Osteocyte (in vitro differentiated cells): ENCODE results near the gene SACM1L. TPM values are rescaled to one million over a fixed set of nuclear protein-coding genes. Genes with fewer than 3 reads are reported as not detected.
A peak's percentile ranks its signal among the peaks of the same experiment; 100 is the strongest.
"Not testable (repeated sequence)": the region's sequence is repeated elsewhere in the genome, so short reads cannot be mapped to it uniquely, and the experiment has no call there.

Experiments used
- DNase-seq: peaks from one replicate; pipeline ENCODE4 v3.0.0; 2021; ENCODE audit warnings: mixed read lengths; ENCODE audit not compliant: unreplicated experiment; ENCODE audit errors: extremely low spot score
- H3K27ac Mint-ChIP-seq: one replicate; pipeline ENCODE4 v1.8.0; 2021; ENCODE audit warnings: mild to moderate bottlenecking, mixed read lengths; ENCODE audit not compliant: unreplicated experiment
- H3K27me3 Mint-ChIP-seq: one replicate; pipeline ENCODE4 v1.8.0; 2021; ENCODE audit warnings: mixed read lengths; ENCODE audit not compliant: unreplicated experiment
- H3K36me3 Mint-ChIP-seq: one replicate; pipeline ENCODE4 v1.8.0; 2021; ENCODE audit warnings: mixed read lengths; ENCODE audit not compliant: unreplicated experiment
- H3K4me1 Mint-ChIP-seq: one replicate; pipeline ENCODE4 v1.8.0; 2021; ENCODE audit warnings: mixed read lengths; ENCODE audit not compliant: unreplicated experiment
- H3K4me3 Mint-ChIP-seq: one replicate; pipeline ENCODE4 v1.8.0; 2021; ENCODE audit warnings: mild to moderate bottlenecking, moderate library complexity, mixed read lengths; ENCODE audit not compliant: unreplicated experiment
- H3K9me3 Mint-ChIP-seq: one replicate; pipeline ENCODE4 v1.8.0; 2021; ENCODE audit warnings: mixed read lengths; ENCODE audit not compliant: unreplicated experiment
- total RNA-seq: library from RNA; stranded (reverse); gene quantifications from 2 replicates; pipeline ENCODE4 v1.2.1, GENCODE V29; 2021
- TF ChIP-seq, protein P1 (sequence below): fragments of 200-600 bp; sonication (generic); IDR thresholded peaks from 2 replicates; pipeline ENCODE4 v1.5.0; 2021; ENCODE audit warnings: antibody characterized with exemption, mild to moderate bottlenecking, moderate library complexity

Gene SACM1L
- total RNA-seq, 1 donor from 2014 or later: 38.3 TPM

DNA sequence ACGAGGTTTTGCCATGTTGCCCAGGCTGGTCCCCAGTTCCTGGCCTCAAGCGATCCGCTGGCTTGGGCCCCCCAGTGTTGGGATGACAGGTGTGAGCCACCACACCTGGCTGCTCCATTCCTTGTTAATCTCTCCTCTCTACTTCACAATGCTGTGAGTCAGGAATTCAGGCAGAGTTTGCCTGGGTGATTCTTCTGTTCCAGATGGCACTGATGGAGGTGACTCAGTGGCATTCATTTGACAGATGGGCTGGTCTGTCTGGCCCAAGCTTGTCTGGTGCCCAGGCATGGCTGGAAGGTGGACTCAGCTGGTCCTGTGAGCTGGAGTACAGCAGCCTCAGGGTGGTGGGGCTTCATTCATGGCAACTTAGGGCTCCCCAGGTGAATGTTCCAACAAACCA is 63.9 kb downstream of the SACM1L start:
- TF ChIP-seq, protein P1, sequence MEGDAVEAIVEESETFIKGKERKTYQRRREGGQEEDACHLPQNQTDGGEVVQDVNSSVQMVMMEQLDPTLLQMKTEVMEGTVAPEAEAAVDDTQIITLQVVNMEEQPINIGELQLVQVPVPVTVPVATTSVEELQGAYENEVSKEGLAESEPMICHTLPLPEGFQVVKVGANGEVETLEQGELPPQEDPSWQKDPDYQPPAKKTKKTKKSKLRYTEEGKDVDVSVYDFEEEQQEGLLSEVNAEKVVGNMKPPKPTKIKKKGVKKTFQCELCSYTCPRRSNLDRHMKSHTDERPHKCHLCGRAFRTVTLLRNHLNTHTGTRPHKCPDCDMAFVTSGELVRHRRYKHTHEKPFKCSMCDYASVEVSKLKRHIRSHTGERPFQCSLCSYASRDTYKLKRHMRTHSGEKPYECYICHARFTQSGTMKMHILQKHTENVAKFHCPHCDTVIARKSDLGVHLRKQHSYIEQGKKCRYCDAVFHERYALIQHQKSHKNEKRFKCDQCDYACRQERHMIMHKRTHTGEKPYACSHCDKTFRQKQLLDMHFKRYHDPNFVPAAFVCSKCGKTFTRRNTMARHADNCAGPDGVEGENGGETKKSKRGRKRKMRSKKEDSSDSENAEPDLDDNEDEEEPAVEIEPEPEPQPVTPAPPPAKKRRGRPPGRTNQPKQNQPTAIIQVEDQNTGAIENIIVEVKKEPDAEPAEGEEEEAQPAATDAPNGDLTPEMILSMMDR: no peak

DNA sequence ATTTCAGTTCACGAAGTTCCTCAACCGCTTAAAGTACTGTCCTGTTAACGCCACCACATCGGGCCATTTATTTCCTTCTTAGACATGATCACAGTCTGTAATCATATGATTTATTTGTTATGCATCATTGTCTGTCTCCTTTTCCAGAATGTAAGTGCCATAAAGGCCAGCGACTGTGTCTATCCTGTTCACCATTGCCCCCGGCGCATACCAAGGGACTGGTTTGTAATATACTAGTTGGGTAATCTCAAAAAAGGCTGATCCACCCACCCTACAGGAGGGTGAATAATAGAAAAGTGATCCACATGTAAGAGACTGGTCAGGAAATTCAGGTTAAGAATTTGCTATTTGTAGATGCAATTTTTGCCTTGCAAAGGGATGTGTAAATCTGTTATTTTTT is 65.3 kb downstream of the SACM1L start:
- Mint-ChIP-seq H3K27me3 (no peaks in the 10 kb centered on the region), H3K27ac (no peak overlapping the region), H3K9me3 (no peaks in the 10 kb centered on the region), H3K4me1 (no peaks in the 10 kb centered on the region), H3K4me3 (no peak overlapping the region), H3K36me3 (peaks cover 3% of the 10 kb centered on the region)
- DNase-seq: no peak
- TF ChIP-seq, protein P1: no peak

More for the DNA sequence above, 63.9 kb downstream of the SACM1L start:
- Mint-ChIP-seq H3K4me1 (no peaks in the 10 kb centered on the region), H3K36me3 (peaks cover 9% of the 10 kb centered on the region), H3K27me3 (no peaks in the 10 kb centered on the region), H3K27ac (no peak overlapping the region), H3K9me3 (no peaks in the 10 kb centered on the region), H3K4me3 (no peak overlapping the region)
- no peak for DNase-seq

DNA sequence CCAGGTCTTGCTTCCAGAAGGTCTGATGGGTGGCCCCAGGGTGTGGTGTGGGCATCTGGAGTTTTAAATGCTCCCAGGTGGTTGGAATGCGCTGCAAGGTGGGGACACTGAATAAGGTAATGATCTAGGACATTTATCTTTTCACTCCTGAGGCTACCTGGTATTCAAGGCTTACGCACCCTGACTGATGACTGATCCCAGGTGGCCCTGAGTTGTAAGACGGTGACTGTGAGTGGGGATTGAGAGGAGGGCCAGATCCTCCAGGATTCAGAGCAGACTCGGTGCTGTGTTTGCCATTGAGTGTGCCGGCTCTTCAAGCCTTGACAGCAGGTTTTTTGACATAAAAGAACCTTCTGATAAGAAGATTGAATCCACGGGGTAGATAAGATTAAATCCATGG is 66.9 kb downstream of the SACM1L start:
- H3K9me3 Mint-ChIP-seq: no peaks in the 10 kb centered on the region
- no peak overlapping the region for H3K4me3 Mint-ChIP-seq
- TF ChIP-seq, protein P1: no peak
- no peaks in the 10 kb centered on the region for H3K4me1 Mint-ChIP-seq
- no peak overlapping the region for H3K27ac Mint-ChIP-seq
- DNase-seq: no peak
- H3K36me3 Mint-ChIP-seq: peaks cover 3% of the 10 kb centered on the region
- no peaks in the 10 kb centered on the region for H3K27me3 Mint-ChIP-seq

DNA sequence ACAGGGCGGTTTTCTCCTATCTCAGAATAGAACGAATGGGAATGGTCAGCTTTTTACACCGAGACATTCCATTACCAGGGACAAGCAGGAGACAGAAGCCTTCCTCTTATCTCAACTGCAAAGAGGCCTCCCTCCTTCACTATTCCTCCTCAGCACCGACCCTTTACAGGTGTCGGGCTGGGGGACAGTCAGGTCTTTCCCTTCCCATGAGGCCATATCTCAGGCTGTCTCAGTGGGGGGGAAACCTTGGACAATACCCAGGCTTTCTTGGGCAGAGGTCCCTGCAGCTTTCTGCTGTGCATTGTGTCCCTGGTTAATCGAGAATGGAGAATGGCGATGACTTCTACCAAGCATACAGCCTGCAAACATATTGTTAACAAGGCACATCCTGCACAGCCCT is 67.9 kb downstream of the SACM1L start:
- not testable (repeated sequence) for H3K36me3 Mint-ChIP-seq, H3K9me3 Mint-ChIP-seq, DNase-seq, H3K27ac Mint-ChIP-seq, H3K4me3 Mint-ChIP-seq, H3K4me1 Mint-ChIP-seq, H3K27me3 Mint-ChIP-seq

DNA sequence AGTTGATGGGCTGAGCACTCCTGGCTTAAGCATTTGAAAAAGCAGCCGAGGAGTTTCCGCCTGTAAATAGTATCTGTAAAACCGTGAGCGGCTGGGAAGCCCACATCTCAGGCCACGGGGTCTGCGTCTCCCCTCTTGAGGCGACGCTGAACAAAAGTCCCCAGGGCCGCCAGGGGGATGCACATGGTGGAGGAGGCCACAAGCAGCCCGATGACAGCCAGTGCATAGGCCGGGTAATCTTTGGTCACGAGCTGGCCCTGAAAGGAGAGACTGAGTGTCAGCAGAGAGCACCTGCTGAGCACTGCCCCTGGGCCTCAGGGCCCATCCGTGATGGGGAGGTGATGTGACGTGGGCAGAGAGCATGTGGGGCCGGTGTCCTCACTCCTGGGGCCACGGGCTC is 69.7 kb downstream of the SACM1L start:
- TF ChIP-seq, protein P1: no peak
- H3K9me3 Mint-ChIP-seq: no peaks in the 10 kb centered on the region
- H3K27ac Mint-ChIP-seq: no peak overlapping the region
- H3K4me3 Mint-ChIP-seq: no peak overlapping the region
- no peaks in the 10 kb centered on the region for H3K36me3 Mint-ChIP-seq
- DNase-seq: peak; percentile 63
- no peaks in the 10 kb centered on the region for H3K27me3 Mint-ChIP-seq
- H3K4me1 Mint-ChIP-seq: peaks cover 10% of the 10 kb centered on the region

DNA sequence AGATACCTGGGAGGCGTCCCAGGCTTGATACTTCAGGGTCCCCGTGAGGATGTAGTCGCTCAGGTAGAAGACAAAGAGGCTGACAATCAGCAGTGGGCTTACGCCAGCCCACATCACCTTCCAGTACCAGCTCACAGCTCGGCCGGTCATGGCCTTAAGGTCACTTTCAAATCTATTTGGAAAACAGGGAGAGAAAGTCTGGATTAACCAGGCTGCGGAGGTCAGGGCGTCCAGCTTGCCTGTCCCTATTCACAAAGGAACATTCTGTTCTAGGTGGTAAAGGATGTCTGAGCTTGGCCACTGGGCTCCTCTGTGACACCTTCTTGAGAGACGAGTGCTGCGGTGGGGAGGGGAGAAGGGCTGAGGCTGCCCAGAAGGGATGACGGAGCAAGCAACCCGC is 70.7 kb downstream of the SACM1L start:
- H3K27me3 Mint-ChIP-seq: peaks cover 2% of the 10 kb centered on the region
- no peak overlapping the region for H3K27ac Mint-ChIP-seq
- H3K4me3 Mint-ChIP-seq: no peak overlapping the region
- no peaks in the 10 kb centered on the region for H3K36me3 Mint-ChIP-seq
- H3K9me3 Mint-ChIP-seq: no peaks in the 10 kb centered on the region
- DNase-seq: no peak
- TF ChIP-seq, protein P1: no peak
- peaks cover 10% of the 10 kb centered on the region for H3K4me1 Mint-ChIP-seq
